AG04450 (cell line): ENCODE measurements around the gene ZNF789. TPM values are rescaled to one million over a fixed set of nuclear protein-coding genes. Genes with fewer than 3 reads are reported as not detected.
"Not testable (repeated sequence)": the region's sequence is repeated elsewhere in the genome, so short reads cannot be mapped to it uniquely, and the experiment has no call there.

ENCODE experiments used
- CTCF ChIA-PET: fragments of 300-600, 350-600 bp; formaldehyde crosslinking; extraction: SDS; loops from one replicate; lab custom pipeline; 2022; ENCODE audit warnings: antibody characterized with exemption, inconsistent platforms; lab: Charles Lee
- POLR2A ChIA-PET: fragments of 350-600 bp; formaldehyde crosslinking; extraction: SDS; loops from one replicate; lab custom pipeline; 2021; ENCODE audit warnings: antibody characterized with exemption, inconsistent platforms; lab: Yijun Ruan, JAX
- DNase-seq: peaks from one replicate; pipeline ENCODE4 v3.0.0-alpha.2; 2011; ENCODE audit warnings: low read depth, low spot score
- H3K27ac ChIP-seq: one replicate; pipeline ENCODE4 v1.5.1; 2012; ENCODE audit warnings: low read depth, low read length, control low read depth
- H3K27me3 ChIP-seq: one replicate; pipeline ENCODE4 v1.6.0; 2012; ENCODE audit warnings: low read length; ENCODE audit not compliant: control insufficient read depth, insufficient read depth
- H3K4me3 ChIP-seq: 2 replicates; pipeline ENCODE4 v1.5.1; 2011; ENCODE audit warnings: mild to moderate bottlenecking, low read depth, low read length, control low read depth
- H3K9me3 ChIP-seq: 2 replicates; pipeline ENCODE4 v1.5.1; 2012; ENCODE audit warnings: low read length; ENCODE audit not compliant: control insufficient read depth, insufficient read depth
- CTCF ChIP-seq: IDR thresholded peaks from 2 replicates; pipeline ENCODE4 v1.5.1; 2011; ENCODE audit warnings: low read depth, low read length, control low read depth, inconsistent platforms
- polyA minus RNA-seq: library from RNA; depleted of rRNA, polyadenylated mRNA; stranded (reverse); fragments of >200 nt; gene quantifications from 2 replicates; pipeline ENCODE4 v1.2.3, GENCODE V29; 2011; rRNA and poly(A)+ RNA removed
- polyA plus RNA-seq: library from polyadenylated mRNA; depleted of rRNA; stranded (reverse); fragments of >200 nt; gene quantifications from 2 replicates; pipeline ENCODE4 v1.2.3, GENCODE V29; 2011; rRNA removed

The ZNF789 gene
- polyA plus RNA-seq (7.9 and 8.3 TPM in 2 replicates), polyA minus RNA-seq (4.2 and 7.2 TPM in 2 replicates)

GRCh38 chr7:99472561-99473314 lies at the start of gene ZNF789:
ZNF789 (plus strand) TSS chr7:99472890; CDS start chr7:99476457, 3,567 bp downstream.
- TF ChIP-seq CTCF = no peak
- Histone ChIP-seq H3K27me3 (no peaks in the 10 kb centered on the region), H3K4me3 (peak within 1 kb of the TSS; percentile 93), H3K27ac (peak within 1 kb of the TSS; percentile 83), H3K9me3 (peaks cover 5% of the 10 kb centered on the region; the same call in 1 of the 2 replicates)
- ChIA-PET CTCF (interaction anchor here (1.0 kb wide), 1 partner anchor 7 kb away, joined by 3 read pairs; no protein-coding TSS in a partner anchor), POLR2A (interaction anchor here (0.6 to 1.7 kb wide), 4 partner anchors 27 to 86 kb away, joined by 3 to 7 read pairs (median 4); partner anchors contain the start of genes BUD31, PDAP1, ZNF394 and ZNF655)
- peak; percentile 81 for DNase-seq

- POLR2A ChIA-PET = interaction anchor here (1.6 kb wide), 1 partner anchor 17 kb away, joined by 5 read pairs; the partner anchor contains the start of genes BUD31 and PDAP1
- CTCF ChIA-PET = no interaction called here
Measured at GRCh38 chr7:99424932-99425730, 47.6 kb upstream of the ZNF789 start.

GRCh38 chr7:99428972-99429566 lies 43.6 kb upstream of the ZNF789 start:
- Histone ChIP-seq H3K9me3 (no peaks in the 10 kb centered on the region; the same call in 1 of the 2 replicates), H3K4me3 (no peak overlapping the region), H3K27ac (no peak overlapping the region), H3K27me3 (no peaks in the 10 kb centered on the region)
- TF ChIP-seq CTCF = no peak
- DNase-seq = no peak
- ChIA-PET CTCF (interaction anchor here (0.9 kb wide), 1 partner anchor 550 kb away, joined by 3 read pairs; no protein-coding TSS in a partner anchor), POLR2A (interaction anchor here (1.3 kb wide), 1 partner anchor 10 kb away, joined by 3 read pairs; the partner anchor contains the start of genes CPSF4 and PTCD1)

More at GRCh38 chr7:99424932-99425730, 47.6 kb upstream of the ZNF789 start:
- no peak overlapping the region for H3K27ac ChIP-seq
- no peaks in the 10 kb centered on the region; the same call in 1 of the 2 replicates for H3K9me3 ChIP-seq
- TF ChIP-seq CTCF = no peak
- DNase-seq = no peak
- no peaks in the 10 kb centered on the region for H3K27me3 ChIP-seq
- H3K4me3 ChIP-seq = no peak overlapping the region

- CTCF ChIA-PET = interaction anchor here (0.9 kb wide), 1 partner anchor 550 kb away, joined by 3 read pairs; no protein-coding TSS in a partner anchor
- H3K9me3 ChIP-seq = no peaks in the 10 kb centered on the region; the same call in 1 of the 2 replicates
- TF ChIP-seq CTCF = no peak
- DNase-seq = no peak
- POLR2A ChIA-PET = interaction anchor here (1.3 kb wide), 1 partner anchor 9 kb away, joined by 3 read pairs; the partner anchor contains the start of genes CPSF4 and PTCD1
- no peaks in the 10 kb centered on the region for H3K27me3 ChIP-seq
- H3K27ac ChIP-seq = no peak overlapping the region
- no peak overlapping the region for H3K4me3 ChIP-seq
Measured at GRCh38 chr7:99429756-99430155, 42.9 kb upstream of the ZNF789 start.

GRCh38 chr7:99431756-99432540 lies 40.7 kb upstream of the ZNF789 start:
- H3K27me3 ChIP-seq, H3K27ac ChIP-seq, POLR2A ChIA-PET, H3K9me3 ChIP-seq, DNase-seq, H3K4me3 ChIP-seq, CTCF ChIA-PET: not testable (repeated sequence)
